Measurements from ENCODE around the gene JPH2.

Gene JPH2

GRCh38 chr20:44167736-44168135 lies 19.3 kb downstream of the JPH2 start:
- Histone ChIP-seq H3K27me3 (ENCODE audit: insufficient read depth, poor library complexity, severe bottlenecking) (peaks cover 8% of the 10 kb centered on the region), H3K27ac (replicated peaks) (no peak overlapping the region), H3K4me3 (replicated peaks; ENCODE audit: insufficient read depth, low read length) (no peak overlapping the region)
- DNase-seq (ENCODE audit: low read depth in 1 of 2, low spot score in 1 of 2): no peak
- TF ChIP-seq CTCF (IDR thresholded peaks at IDR 0.05; ENCODE audit: insufficient read depth, low read length): no peak
- no peak for TF ChIP-seq GABPA (IDR thresholded peaks at IDR 0.05; ENCODE audit: low read depth)
- TF ChIP-seq REST (IDR thresholded peaks at IDR 0.05; ENCODE audit: insufficient replicate concordance, low read depth): no peak
- TF ChIP-seq SPI1 (IDR thresholded peaks at IDR 0.05; ENCODE audit: borderline replicate concordance, low read depth): no peak
- TF ChIP-seq POLR2AphosphoS5 (IDR thresholded peaks at IDR 0.05; ENCODE audit: low read depth): no peak

- H3K4me3 ChIP-seq (replicated peaks; ENCODE audit: insufficient read depth, low read length): no peak overlapping the region
- peaks cover 4% of the 10 kb centered on the region for H3K27me3 ChIP-seq (ENCODE audit: insufficient read depth, poor library complexity, severe bottlenecking)
- TF ChIP-seq POLR2AphosphoS5 (IDR thresholded peaks at IDR 0.05; ENCODE audit: low read depth) (no peak), CTCF (IDR thresholded peaks at IDR 0.05; ENCODE audit: insufficient read depth, low read length) (no peak), REST (IDR thresholded peaks at IDR 0.05; ENCODE audit: insufficient replicate concordance, low read depth) (no peak), SPI1 (IDR thresholded peaks at IDR 0.05; ENCODE audit: borderline replicate concordance, low read depth) (no peak), GABPA (IDR thresholded peaks at IDR 0.05; ENCODE audit: low read depth) (no peak)
- DNase-seq (ENCODE audit: low read depth in 1 of 2, low spot score in 1 of 2): no peak
- H3K27ac ChIP-seq (replicated peaks): no peak overlapping the region
Measured at GRCh38 chr20:44166477-44166876, 20.5 kb downstream of the JPH2 start.

- no peak overlapping the region for H3K4me3 ChIP-seq (replicated peaks; ENCODE audit: insufficient read depth, low read length)
- H3K27ac ChIP-seq (replicated peaks): no peak overlapping the region
- no peak for DNase-seq (ENCODE audit: low read depth in 1 of 2, low spot score in 1 of 2)
- peaks cover 3% of the 10 kb centered on the region for H3K27me3 ChIP-seq (ENCODE audit: insufficient read depth, poor library complexity, severe bottlenecking)
- TF ChIP-seq POLR2AphosphoS5 (IDR thresholded peaks at IDR 0.05; ENCODE audit: low read depth) (no peak), REST (IDR thresholded peaks at IDR 0.05; ENCODE audit: insufficient replicate concordance, low read depth) (no peak), GABPA (IDR thresholded peaks at IDR 0.05; ENCODE audit: low read depth) (no peak), SPI1 (IDR thresholded peaks at IDR 0.05; ENCODE audit: borderline replicate concordance, low read depth) (no peak), CTCF (IDR thresholded peaks at IDR 0.05; ENCODE audit: insufficient read depth, low read length) (no peak)
Measured at GRCh38 chr20:44166008-44166407, 21.0 kb downstream of the JPH2 start.

Data from HL-60 (cell line).